Gastrocnemius medialis (tissue), 4 donors: Measurements from ENCODE around the gene SYMPK.

Source experiments
- POLR2A ChIP-seq, 2 donors: fragments of 450-650 bp; IDR thresholded peaks; one replicate each; pipeline ENCODE4 v1.6.1; 2017; ENCODE audit warnings: antibody characterized with exemption in 2 of 2, mild to moderate bottlenecking in 2 of 2, moderate library complexity in 2 of 2
- TF ChIP-seq, protein P1 (sequence below), 5 experiments: fragments of 450-650 bp in 3 of 5; fragments of 200-600 bp in 2 of 5; sonication (generic) in 2 of 5; IDR thresholded peaks in 4 of 5; conservative IDR thresholded peaks in 1 of 5; 1 replicate in 4 of 5; 2 replicates in 1 of 5; pipeline ENCODE4 v1.5.1; 2016 to 2019; ENCODE audit warnings: antibody characterized with exemption in 5 of 5, mild to moderate bottlenecking in 3 of 5, moderate library complexity in 3 of 5

DNA sequence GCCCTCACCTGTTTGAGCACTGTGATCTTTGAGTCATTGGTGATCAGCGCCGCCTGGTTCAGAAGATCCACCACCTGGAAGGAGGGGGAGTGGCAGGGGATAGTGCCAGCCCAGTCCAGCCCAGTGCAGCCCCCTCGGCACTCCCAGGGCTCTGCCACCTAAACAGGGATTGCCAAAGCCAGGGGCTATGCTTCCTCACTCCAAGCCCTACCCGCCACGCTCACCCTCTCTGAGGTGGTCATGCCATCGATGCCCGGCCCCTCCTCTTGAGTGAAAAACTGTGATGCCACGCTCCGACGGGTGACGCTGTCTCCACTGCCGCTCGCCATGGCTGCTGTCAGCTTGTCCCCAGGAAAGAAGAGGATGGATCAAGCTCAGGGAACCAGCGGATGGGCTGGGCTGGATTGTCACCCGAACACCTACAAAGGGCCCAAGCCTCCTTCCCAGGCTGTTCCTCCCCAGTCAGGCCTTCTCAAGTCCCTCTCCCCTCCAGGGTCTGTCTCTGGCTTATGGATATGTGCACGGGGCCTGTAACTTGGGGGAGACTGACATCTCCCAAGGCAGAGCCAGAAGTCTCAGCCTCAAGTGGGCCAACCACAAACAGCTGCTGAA lies 8.7 kb downstream of the SYMPK start:
- TF ChIP-seq, protein P1, sequence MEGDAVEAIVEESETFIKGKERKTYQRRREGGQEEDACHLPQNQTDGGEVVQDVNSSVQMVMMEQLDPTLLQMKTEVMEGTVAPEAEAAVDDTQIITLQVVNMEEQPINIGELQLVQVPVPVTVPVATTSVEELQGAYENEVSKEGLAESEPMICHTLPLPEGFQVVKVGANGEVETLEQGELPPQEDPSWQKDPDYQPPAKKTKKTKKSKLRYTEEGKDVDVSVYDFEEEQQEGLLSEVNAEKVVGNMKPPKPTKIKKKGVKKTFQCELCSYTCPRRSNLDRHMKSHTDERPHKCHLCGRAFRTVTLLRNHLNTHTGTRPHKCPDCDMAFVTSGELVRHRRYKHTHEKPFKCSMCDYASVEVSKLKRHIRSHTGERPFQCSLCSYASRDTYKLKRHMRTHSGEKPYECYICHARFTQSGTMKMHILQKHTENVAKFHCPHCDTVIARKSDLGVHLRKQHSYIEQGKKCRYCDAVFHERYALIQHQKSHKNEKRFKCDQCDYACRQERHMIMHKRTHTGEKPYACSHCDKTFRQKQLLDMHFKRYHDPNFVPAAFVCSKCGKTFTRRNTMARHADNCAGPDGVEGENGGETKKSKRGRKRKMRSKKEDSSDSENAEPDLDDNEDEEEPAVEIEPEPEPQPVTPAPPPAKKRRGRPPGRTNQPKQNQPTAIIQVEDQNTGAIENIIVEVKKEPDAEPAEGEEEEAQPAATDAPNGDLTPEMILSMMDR (IDR thresholded peaks at IDR 0.05 in 4 of 5, conservative IDR thresholded peaks at IDR 0.05 in 1 of 5) = no peak
- no peak for TF ChIP-seq POLR2A (IDR thresholded peaks at IDR 0.05)
